HuH-7.5 (cell line): ENCODE measurements around the gene ZBTB7C.

Experiments used
- DNase-seq: peaks from one replicate; pipeline ENCODE4 v3.0.0; 2011; ENCODE audit warnings: low spot score

ZBTB7C gene

GRCh38 chr18:48119204-48119603, 290.0 kb downstream of the ZBTB7C start:
- DNase-seq: no peak

GRCh38 chr18:48116873-48117630, 292.1 kb downstream of the ZBTB7C start:
- DNase-seq: no peak

- DNase-seq: no peak
Observed at GRCh38 chr18:48116017-48116416, 293.2 kb downstream of the ZBTB7C start.

- no peak for DNase-seq
Observed at GRCh38 chr18:48113691-48114090, 295.5 kb downstream of the ZBTB7C start.

- no peak for DNase-seq
Observed at GRCh38 chr18:48111587-48111986, 297.6 kb downstream of the ZBTB7C start.

DNA sequence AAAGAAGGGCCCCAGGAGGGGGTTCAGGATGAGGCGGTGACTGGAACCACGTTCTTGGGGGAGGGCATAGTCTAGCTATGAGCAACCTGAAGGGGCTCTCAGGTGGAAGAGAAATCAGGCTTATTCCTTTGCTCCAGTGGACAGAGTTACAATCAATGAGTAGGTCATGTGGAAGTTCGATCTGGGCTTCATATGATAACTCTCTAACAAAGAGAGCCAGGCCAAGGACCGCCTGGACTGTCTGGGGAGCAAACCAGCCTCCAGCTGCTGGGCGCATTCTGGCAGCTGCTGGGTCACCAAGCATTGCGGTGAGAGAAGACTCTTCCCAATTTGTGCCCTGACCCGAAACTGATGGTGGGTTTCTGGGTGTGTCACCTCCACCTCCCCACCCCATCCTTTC, 298.4 kb downstream of the ZBTB7C start:
- no peak for DNase-seq

GRCh38 chr18:48109961-48110493, 299.2 kb downstream of the ZBTB7C start:
- no peak for DNase-seq

DNA sequence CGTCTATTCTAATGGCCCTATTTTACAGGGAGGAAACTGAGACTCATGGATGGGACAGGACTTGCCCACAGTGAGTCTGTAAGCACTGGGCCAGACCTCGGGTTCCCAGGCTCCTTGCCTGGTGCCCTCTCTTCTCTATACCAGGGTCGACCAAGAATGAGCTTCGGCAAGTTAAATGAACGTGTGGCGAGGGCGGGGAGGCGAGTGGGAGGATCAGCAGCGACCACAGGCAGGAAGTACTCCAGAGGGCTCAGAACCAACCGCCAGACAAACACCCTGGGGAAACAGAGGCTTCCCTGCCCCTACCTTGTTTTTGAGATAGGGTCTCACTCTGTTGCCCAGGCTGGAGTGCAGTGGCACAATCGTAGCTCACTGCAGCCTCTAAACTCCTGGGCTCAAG, 301.0 kb downstream of the ZBTB7C start:
- no peak for DNase-seq

GRCh38 chr18:48106976-48107781, 302.0 kb downstream of the ZBTB7C start:
- DNase-seq: no peak

DNA sequence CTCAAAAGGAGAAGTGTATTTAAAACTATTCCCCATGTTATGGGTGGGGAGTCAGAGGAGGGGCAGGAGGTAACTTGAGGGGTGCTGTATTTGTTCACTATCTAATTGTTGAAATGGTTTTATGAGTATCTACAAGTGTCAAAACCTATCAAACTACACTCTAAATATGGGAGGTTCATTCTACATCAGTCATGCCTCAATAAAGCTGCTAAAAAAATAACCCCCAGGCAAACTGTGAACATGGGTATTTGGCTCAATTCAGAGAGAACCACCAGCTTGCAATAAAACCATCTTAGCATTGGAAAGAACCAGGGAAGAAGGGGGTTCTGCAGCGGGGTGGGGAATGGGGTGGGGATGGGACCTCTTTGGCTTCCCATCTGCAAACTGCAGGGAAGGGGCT, 302.7 kb downstream of the ZBTB7C start:
- DNase-seq: no peak

DNA sequence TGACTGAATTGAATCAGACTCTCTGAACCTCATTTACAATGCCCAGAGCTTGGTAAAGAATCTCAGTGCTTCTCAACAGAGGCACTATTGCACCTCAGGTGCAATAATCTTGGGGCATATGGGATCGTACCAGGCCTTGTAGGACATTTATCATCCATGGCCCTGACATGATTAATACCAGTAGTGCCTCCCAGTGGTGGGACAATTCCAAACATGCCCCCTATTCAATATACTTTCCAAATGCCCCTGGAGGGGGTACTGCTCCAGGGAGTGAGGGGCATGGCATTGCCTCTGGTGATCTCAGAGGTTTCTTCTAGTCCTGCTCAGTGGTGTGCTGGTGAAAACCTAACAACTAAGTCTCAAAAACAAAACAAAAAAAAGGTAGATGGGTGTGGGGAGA, 303.9 kb downstream of the ZBTB7C start:
- no peak for DNase-seq

DNA sequence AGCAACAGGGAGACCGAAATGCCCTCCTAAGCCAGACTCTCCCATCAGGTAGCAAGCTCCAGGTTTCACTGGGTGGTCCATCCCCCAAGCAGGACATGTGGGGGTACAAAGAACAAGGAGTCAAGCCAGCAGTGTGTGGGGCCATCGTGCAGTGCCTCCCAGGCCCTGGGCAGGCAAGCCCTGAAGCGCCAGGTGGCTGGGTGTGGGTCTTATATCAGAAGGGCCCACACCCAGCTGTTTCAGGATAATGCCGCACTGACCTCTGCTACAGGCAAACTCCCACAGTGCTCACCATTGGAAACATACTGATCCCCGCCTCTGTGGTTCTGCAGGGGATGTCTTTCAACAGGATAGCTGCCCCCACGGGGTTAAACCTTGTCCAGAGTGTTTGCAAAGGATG, 304.5 kb downstream of the ZBTB7C start:
- DNase-seq: no peak

GRCh38 chr18:48100651-48101165, 308.5 kb downstream of the ZBTB7C start:
- no peak for DNase-seq

GRCh38 chr18:48100165-48100575, 309.0 kb downstream of the ZBTB7C start:
- no peak for DNase-seq

GRCh38 chr18:48099481-48100164, 309.6 kb downstream of the ZBTB7C start:
- DNase-seq: no peak

DNA sequence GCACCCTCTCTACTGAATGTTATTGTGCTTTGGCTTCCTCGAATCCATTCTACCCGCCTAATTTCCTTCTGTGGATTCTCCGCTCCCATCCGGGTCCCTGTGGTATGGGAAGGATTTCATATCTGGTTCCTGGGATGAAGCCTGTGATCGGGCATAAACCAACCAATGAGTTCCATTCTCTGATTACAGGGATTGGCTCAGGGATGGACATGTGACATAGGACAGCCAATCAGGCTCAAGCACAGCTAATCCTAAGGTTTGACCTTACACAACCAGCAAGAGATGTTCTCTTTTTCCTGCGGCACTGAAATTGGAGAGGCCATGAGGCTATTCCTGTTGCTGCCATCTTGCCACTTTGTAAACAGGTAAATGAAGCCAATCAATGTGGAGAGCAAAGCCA, 310.6 kb downstream of the ZBTB7C start:
- DNase-seq: no peak

GRCh38 chr18:48098007-48098406, 311.2 kb downstream of the ZBTB7C start:
- DNase-seq: no peak

GRCh38 chr18:48095726-48096125, 313.5 kb downstream of the ZBTB7C start:
- DNase-seq: no peak

- DNase-seq: no peak
Observed at GRCh38 chr18:48093104-48093503, 316.1 kb downstream of the ZBTB7C start.

DNA sequence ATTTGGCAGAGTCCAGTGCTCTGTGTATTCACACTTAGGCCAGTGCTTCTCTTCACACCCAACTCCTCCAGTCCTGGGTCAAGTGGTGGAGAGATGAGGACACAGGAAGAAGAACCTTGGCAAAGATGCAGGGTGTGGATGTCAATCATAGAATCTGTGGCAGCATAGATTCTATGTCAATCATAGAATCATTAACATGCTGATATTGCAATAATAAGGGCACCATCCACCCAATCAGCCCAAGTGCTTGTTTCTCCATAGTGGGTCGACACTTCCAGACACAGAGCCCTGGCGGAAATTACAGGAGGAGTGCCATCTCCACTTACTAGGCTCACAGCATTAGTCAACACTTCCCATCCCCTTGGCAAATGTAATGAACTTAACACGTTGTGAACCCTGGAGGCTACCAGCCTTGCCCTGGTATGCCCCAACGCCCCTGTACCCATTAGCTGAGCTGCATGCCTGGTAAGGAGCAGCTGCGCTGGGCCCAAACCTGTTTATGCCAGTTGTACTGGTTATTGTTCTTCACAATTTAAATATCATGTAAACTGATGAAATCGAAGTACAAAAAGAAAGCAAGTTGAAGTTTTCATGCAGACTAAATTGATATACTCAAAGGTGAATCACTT, 317.2 kb downstream of the ZBTB7C start:
- DNase-seq: no peak

- no peak for DNase-seq
Observed at GRCh38 chr18:48090702-48091101, 318.5 kb downstream of the ZBTB7C start.

DNA sequence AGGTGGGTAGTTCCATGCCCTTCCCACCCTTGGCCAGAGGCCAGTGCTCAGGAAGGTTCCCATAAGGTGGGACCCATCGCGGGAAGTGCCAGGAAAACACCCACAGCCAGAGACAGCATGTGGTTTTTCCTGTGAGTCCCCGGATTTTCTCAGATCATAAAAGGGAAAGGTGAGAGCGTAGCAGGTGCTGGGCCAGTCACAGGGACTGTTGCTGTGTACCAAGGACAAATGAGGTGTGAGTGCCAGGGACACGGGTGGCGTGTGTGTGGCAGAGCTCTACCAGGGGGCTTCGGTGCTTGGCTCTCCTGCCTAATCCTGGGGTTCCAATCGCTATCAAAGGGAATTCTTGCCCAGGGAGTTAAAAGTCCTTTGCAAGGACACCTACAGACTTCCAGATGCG, 319.2 kb downstream of the ZBTB7C start:
- DNase-seq: no peak
